Gastrocnemius medialis (tissue), 4 donors: ENCODE measurements around the gene B2M. TPM values are rescaled to one million over a fixed set of nuclear protein-coding genes. Genes with fewer than 3 reads are reported as not detected.
"Not testable (repeated sequence)": the region's sequence is repeated elsewhere in the genome, so short reads cannot be mapped to it uniquely, and the experiment has no call there.

ENCODE experiments used
- ATAC-seq, 2 donors: fragments of 150-250 bp; one replicate each; pipeline ENCODE4 v1.9.1; 2016
- DNase-seq, 2 donors: peaks; one replicate each; pipeline ENCODE4 v3.0.0-alpha.2; 2019
- H3K27ac ChIP-seq, 4 donors: fragments of 200-600 bp; sonication (generic); 1 replicate in 1 of 4; 2 replicates in 3 of 4; pipeline ENCODE4 v1.5.1; 2016 to 2018; ENCODE audit warnings: mild to moderate bottlenecking in 2 of 4, moderate library complexity in 1 of 4
- H3K27me3 ChIP-seq, 3 donors: fragments of 200-600 bp; sonication (generic) in 2 of 3; 1 replicate in 1 of 3; 2 replicates in 2 of 3; pipeline versions ENCODE4 v1.5.1 to v1.6.0; 2016 to 2019; ENCODE audit warnings: mild to moderate bottlenecking in 1 of 3, moderate library complexity in 1 of 3
- H3K36me3 ChIP-seq, 2 donors: fragments of 200-600 bp; sonication (generic) in 1 of 2; one replicate each; pipeline ENCODE4 v1.5.1; 2017 to 2018
- H3K4me1 ChIP-seq, 2 donors: fragments of 200-600 bp; sonication (generic) in 1 of 2; one replicate each; pipeline ENCODE4 v1.5.1; 2016 to 2017; ENCODE audit warnings: mild to moderate bottlenecking in 2 of 2
- H3K4me3 ChIP-seq, 4 donors: fragments of 200-600 bp; sonication (generic) in 3 of 4; 1 replicate in 1 of 4; 2 replicates in 3 of 4; pipeline ENCODE4 v1.5.1; 2016 to 2019; ENCODE audit warnings: mild to moderate bottlenecking in 2 of 4
- H3K9me3 ChIP-seq, 3 donors: fragments of 200-600 bp; sonication (generic) in 2 of 3; 1 replicate in 1 of 3; 2 replicates in 2 of 3; pipeline ENCODE4 v1.5.1; 2016 to 2019
- POLR2A ChIP-seq, 2 donors: fragments of 450-650 bp; IDR thresholded peaks; one replicate each; pipeline ENCODE4 v1.6.1; 2017; ENCODE audit warnings: antibody characterized with exemption in 2 of 2, mild to moderate bottlenecking in 2 of 2, moderate library complexity in 2 of 2
- in situ Hi-C, 4 donors: fragments of 200-750 bp; cut with MboI; loops; one replicate each; pipeline versions ENCODE4 v1.15.0 to v1.8.0; 2017; ENCODE audit warnings: low sequenced_read_pairs in 4 of 4
- intact Hi-C: fragments of 100-400 bp; cut with DNase I; formaldehyde crosslinking; loops from one replicate; pipeline ENCODE4 v1.15.1; 2023; ENCODE audit warnings: low total_unique reads
- total RNA-seq, 4 donors: library from RNA; depleted of rRNA; stranded (reverse); fragments of >200 nt; gene quantifications; one replicate each; pipeline versions ENCODE4 v1.1.0 to v1.2.3, GENCODE V29; 2016
- TF ChIP-seq, protein P1 (sequence below), 5 experiments: fragments of 450-650 bp in 3 of 5; fragments of 200-600 bp in 2 of 5; sonication (generic) in 2 of 5; IDR thresholded peaks in 4 of 5; conservative IDR thresholded peaks in 1 of 5; 1 replicate in 4 of 5; 2 replicates in 1 of 5; pipeline ENCODE4 v1.5.1; 2016 to 2019; ENCODE audit warnings: antibody characterized with exemption in 5 of 5, mild to moderate bottlenecking in 3 of 5, moderate library complexity in 3 of 5

The B2M gene
- total RNA-seq, 4 donors from 2014 or later: 787 to 1,106 (median 928) TPM

GRCh38 chr15:44734839-44735481, 23.6 kb downstream of the B2M start:
- Histone ChIP-seq H3K4me1 (peaks cover 8% of the 10 kb centered on the region in 2 donors), H3K27ac (peak overlapping the region in 1 of 4 donors; percentile 53), H3K9me3 (no peaks in the 10 kb centered on the region), H3K36me3 (peaks cover 0 to 8% of the 10 kb centered on the region in 2 donors), H3K27me3 (no peaks in the 10 kb centered on the region), H3K4me3 (no peak overlapping the region)
- no peak for DNase-seq
- intact Hi-C loops: loop anchor here (5.0 kb wide), 1 partner anchor 158 kb away; no protein-coding TSS in a partner anchor
- no peak for ATAC-seq
- no peak for TF ChIP-seq POLR2A (IDR thresholded peaks at IDR 0.05)
- TF ChIP-seq, protein P1, sequence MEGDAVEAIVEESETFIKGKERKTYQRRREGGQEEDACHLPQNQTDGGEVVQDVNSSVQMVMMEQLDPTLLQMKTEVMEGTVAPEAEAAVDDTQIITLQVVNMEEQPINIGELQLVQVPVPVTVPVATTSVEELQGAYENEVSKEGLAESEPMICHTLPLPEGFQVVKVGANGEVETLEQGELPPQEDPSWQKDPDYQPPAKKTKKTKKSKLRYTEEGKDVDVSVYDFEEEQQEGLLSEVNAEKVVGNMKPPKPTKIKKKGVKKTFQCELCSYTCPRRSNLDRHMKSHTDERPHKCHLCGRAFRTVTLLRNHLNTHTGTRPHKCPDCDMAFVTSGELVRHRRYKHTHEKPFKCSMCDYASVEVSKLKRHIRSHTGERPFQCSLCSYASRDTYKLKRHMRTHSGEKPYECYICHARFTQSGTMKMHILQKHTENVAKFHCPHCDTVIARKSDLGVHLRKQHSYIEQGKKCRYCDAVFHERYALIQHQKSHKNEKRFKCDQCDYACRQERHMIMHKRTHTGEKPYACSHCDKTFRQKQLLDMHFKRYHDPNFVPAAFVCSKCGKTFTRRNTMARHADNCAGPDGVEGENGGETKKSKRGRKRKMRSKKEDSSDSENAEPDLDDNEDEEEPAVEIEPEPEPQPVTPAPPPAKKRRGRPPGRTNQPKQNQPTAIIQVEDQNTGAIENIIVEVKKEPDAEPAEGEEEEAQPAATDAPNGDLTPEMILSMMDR (IDR thresholded peaks at IDR 0.05 in 4 of 5, conservative IDR thresholded peaks at IDR 0.05 in 1 of 5): no peak
- in situ Hi-C loops: loop anchor here in 3 of 4 donors (5.0 to 25.0 kb wide), 4 partner anchors 68 to 148 kb away; partner anchors contain the start of gene SPG11 (in 2 of the 3)

DNA sequence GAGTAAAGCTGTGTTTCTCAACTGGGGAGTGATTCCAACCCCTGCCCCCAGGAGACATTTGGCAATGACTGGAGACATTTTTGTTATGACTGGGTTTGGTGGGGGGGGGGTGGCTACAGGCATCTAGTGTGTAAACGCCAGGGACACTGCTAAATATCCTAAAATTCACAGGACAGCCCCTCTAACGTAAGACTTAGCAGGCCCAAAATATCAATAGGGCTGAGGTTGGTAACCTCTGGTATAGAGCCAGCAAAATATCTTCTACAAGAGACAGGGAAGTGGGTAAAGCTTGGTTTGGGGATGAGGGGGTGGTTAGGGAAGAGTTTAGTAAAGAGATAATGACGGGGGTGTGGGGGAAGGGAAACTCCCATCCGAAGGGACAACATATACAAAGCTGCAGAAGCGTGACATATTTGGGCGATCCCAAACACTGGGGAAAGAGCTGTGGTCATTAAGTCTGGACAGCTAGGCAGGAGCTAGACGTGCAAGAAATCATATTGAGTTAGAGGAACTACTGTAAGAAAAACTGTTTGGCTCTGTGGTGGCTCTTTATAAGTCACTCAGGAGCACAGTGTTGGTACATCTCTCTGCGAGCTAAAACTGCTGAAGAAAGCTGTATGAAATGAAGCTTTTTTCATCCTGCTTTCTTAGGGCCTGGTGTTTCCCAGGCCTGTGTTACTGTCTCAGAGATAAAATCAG, 24.3 kb downstream of the B2M start:
- ATAC-seq: peak in 1 of 2 donors; percentile 33
- peaks cover 1% of the 10 kb centered on the region in 2 donors for H3K4me1 ChIP-seq
- DNase-seq: peak; percentile 12 to 42
- H3K4me3 ChIP-seq: no peak overlapping the region
- in situ Hi-C loops (loop anchor here in 3 of 4 donors (5.0 to 25.0 kb wide), 4 partner anchors 68 to 148 kb away; partner anchors contain the start of gene SPG11 (in 2 of the 3)), intact Hi-C loops (loop anchor here (5.0 kb wide), 1 partner anchor 158 kb away; no protein-coding TSS in a partner anchor)
- no peaks in the 10 kb centered on the region for H3K27me3 ChIP-seq
- no peaks in the 10 kb centered on the region for H3K9me3 ChIP-seq
- H3K36me3 ChIP-seq: peaks cover 0 to 8% of the 10 kb centered on the region in 2 donors
- peak overlapping the region in 3 of 4 donors; percentile 16 to 58 (median 37) for H3K27ac ChIP-seq
- TF ChIP-seq POLR2A (IDR thresholded peaks at IDR 0.05): no peak

- Histone ChIP-seq H3K27ac (peak within 1 kb of the TSS in 3 of 4 donors; percentile 16 to 58 (median 37)), H3K36me3 (peaks cover 0 to 8% of the 10 kb centered on the region in 2 donors), H3K4me1 (no peaks in the 10 kb centered on the region), H3K4me3 (no peak within 1 kb of the TSS), H3K27me3 (no peaks in the 10 kb centered on the region), H3K9me3 (no peaks in the 10 kb centered on the region)
- intact Hi-C loops (loop anchor here (5.0 kb wide), 1 partner anchor 159 kb away; no protein-coding TSS in a partner anchor), in situ Hi-C loops (loop anchor here in 3 of 4 donors (5.0 to 25.0 kb wide), 4 partner anchors 69 to 149 kb away; partner anchors contain the start of gene SPG11 (in 2 of the 3))
- DNase-seq (no peak), ATAC-seq (no peak)
- TF ChIP-seq POLR2A (IDR thresholded peaks at IDR 0.05): no peak
Observed at GRCh38 chr15:44736181-44736765, 25.0 kb downstream of the B2M start, which contains the start of gene TRIM69. Gene TRIM69 (plus strand): TSS chr15:44736528. CDS start chr15:44736705, 177 bp downstream.

GRCh38 chr15:44738340-44738984, 27.1 kb downstream of the B2M start:
- no peaks in the 10 kb centered on the region for H3K27me3 ChIP-seq
- H3K36me3 ChIP-seq: no peaks in the 10 kb centered on the region
- DNase-seq: no peak
- no peaks in the 10 kb centered on the region for H3K4me1 ChIP-seq
- in situ Hi-C loops (loop anchor here in 3 of 4 donors (5.0 to 25.0 kb wide), 4 partner anchors 71 to 151 kb away; partner anchors contain the start of gene SPG11 (in 2 of the 3)), intact Hi-C loops (loop anchor here (1.0 to 5.0 kb wide), 2 partner anchors 75 to 161 kb away; partner anchors contain the start of gene SPG11)
- no peak overlapping the region for H3K27ac ChIP-seq
- TF ChIP-seq, protein P1 (IDR thresholded peaks at IDR 0.05 in 4 of 5, conservative IDR thresholded peaks at IDR 0.05 in 1 of 5): peak; percentile 46 to 75 (median 69)
- no peak for TF ChIP-seq POLR2A (IDR thresholded peaks at IDR 0.05)
- H3K4me3 ChIP-seq: no peak overlapping the region
- no peaks in the 10 kb centered on the region for H3K9me3 ChIP-seq
- ATAC-seq: peak; percentile 39 to 52

DNA sequence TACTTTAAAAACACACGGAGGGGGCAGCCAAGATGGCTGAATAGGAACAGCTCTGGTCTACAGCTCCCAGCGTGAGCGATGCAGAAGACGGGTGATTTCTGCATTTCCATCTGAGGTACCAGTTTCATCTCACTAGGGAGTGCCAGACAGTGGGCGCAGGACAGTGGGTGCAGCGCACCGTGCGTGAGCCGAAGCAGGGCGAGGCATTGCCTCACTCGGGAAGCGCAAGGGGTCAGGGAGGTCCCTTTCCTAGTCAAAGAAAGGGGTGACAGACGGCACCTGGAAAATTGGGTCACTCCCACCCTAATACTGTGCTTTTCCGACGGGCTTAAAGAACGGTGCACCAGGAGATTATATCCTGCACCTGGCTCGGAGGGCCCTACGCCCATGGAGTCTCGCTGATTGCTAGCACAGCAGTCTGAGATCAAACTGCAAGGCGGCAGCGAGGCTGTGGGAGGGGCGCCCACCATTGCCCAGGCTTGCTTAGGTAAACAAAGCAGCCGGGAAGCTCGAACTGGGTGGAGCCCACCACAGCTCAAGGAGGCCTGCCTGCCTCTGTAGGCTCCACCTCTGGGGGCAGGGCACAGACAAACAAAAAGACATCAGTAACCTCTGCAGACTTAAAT, 28.0 kb downstream of the B2M start:
- H3K27me3 ChIP-seq, H3K36me3 ChIP-seq, H3K27ac ChIP-seq, H3K4me3 ChIP-seq, ATAC-seq, DNase-seq, H3K4me1 ChIP-seq, H3K9me3 ChIP-seq: not testable (repeated sequence)
- intact Hi-C loops (loop anchor here (5.0 kb wide), 1 partner anchor 162 kb away; no protein-coding TSS in a partner anchor), in situ Hi-C loops (loop anchor here in 3 of 4 donors (5.0 to 25.0 kb wide), 4 partner anchors 72 to 152 kb away; partner anchors contain the start of gene SPG11 (in 2 of the 3))

- intact Hi-C loops, H3K36me3 ChIP-seq, H3K4me3 ChIP-seq, ATAC-seq, H3K27me3 ChIP-seq, H3K4me1 ChIP-seq, DNase-seq, H3K27ac ChIP-seq, H3K9me3 ChIP-seq: not testable (repeated sequence)
- in situ Hi-C loops: loop anchor here in 3 of 4 donors (25.0 kb wide), 1 partner anchor 156 kb away; no protein-coding TSS in a partner anchor
Observed at GRCh38 chr15:44743454-44743853, 32.1 kb downstream of the B2M start.
